Stimulated activated CD4-positive, alpha-beta T cell treated with anti-CD3 and anti-CD28 coated beads, TNF-alpha, amount 100 ng/mL, for 1 hour (primary cell): Measurements from ENCODE around the gene SMTN.

Experiments
- DNase-seq, 3 donors: peaks; one replicate each; pipeline ENCODE4 v3.0.0-alpha.2; 2020; ENCODE audit warnings: low read depth in 3 of 3, low spot score in 1 of 3

Gene SMTN

GRCh38 chr22:31148953-31149627, 68.0 kb downstream of the SMTN start:
- DNase-seq = no peak

- no peak for DNase-seq
These were observed 69.5 kb downstream of the SMTN start for GRCh38 chr22:31150615-31151014.

- DNase-seq = no peak
These were observed 70.8 kb downstream of the SMTN start for GRCh38 chr22:31151872-31152271.

GRCh38 chr22:31153357-31153756, 72.2 kb downstream of the SMTN start:
- DNase-seq = no peak
